LoVo (cell line): ENCODE data around the gene ESYT2.
"Not testable (repeated sequence)": the region's sequence is repeated elsewhere in the genome, so short reads cannot be mapped to it uniquely, and the experiment has no call there.

Experiments used
- DNase-seq: peaks from one replicate; pipeline ENCODE4 v3.0.0-alpha.2; 2016; ENCODE audit warnings: low spot score

The ESYT2 gene

GRCh38 chr7:158724658-158725505 is 104.4 kb downstream of the ESYT2 start:
- no peak for DNase-seq

GRCh38 chr7:158723714-158724385 is 105.5 kb downstream of the ESYT2 start:
- DNase-seq = no peak

- DNase-seq = no peak
Observed at GRCh38 chr7:158723266-158723665, 106.0 kb downstream of the ESYT2 start.

GRCh38 chr7:158722574-158723237 is 106.6 kb downstream of the ESYT2 start:
- no peak for DNase-seq

- no peak for DNase-seq
Observed at GRCh38 chr7:158720112-158720511, 109.2 kb downstream of the ESYT2 start.

GRCh38 chr7:158716802-158717201 is 112.5 kb downstream of the ESYT2 start:
- DNase-seq = no peak

GRCh38 chr7:158710651-158711102 is 118.6 kb downstream of the ESYT2 start:
- DNase-seq = peak; percentile 38

GRCh38 chr7:158707610-158708009 is 121.7 kb downstream of the ESYT2 start:
- no peak for DNase-seq

- DNase-seq = no peak
Observed at GRCh38 chr7:158706710-158707590, 122.4 kb downstream of the ESYT2 start.

- no peak for DNase-seq
Observed at GRCh38 chr7:158706273-158706704, 123.0 kb downstream of the ESYT2 start.

GRCh38 chr7:158705234-158705850 is 124.0 kb downstream of the ESYT2 start:
- no peak for DNase-seq

- peak; percentile 100 for DNase-seq
Observed at GRCh38 chr7:158704524-158705233, 124.6 kb downstream of the ESYT2 start, which contains the start of gene NCAPG2. NCAPG2 (minus strand) TSS chr7:158704804; CDS start chr7:158701899, 2,905 bp downstream.

GRCh38 chr7:158703679-158704523 is 125.4 kb downstream of the ESYT2 start:
- not testable (repeated sequence) for DNase-seq

- no peak for DNase-seq
Observed at GRCh38 chr7:158702944-158703343, 126.4 kb downstream of the ESYT2 start.

GRCh38 chr7:158702196-158702595 is 127.1 kb downstream of the ESYT2 start:
- DNase-seq = no peak

GRCh38 chr7:158700008-158700407 is 129.3 kb downstream of the ESYT2 start:
- DNase-seq = no peak

- DNase-seq = no peak
Observed at GRCh38 chr7:158699341-158699740, 130.0 kb downstream of the ESYT2 start.

GRCh38 chr7:158698657-158699195 is 130.6 kb downstream of the ESYT2 start:
- no peak for DNase-seq

- DNase-seq = not testable (repeated sequence)
Observed at GRCh38 chr7:158697597-158697996, 131.7 kb downstream of the ESYT2 start.
